GM21717 (cell line): ENCODE measurements around the gene SLC39A11.
"Not testable (repeated sequence)": the region's sequence is repeated elsewhere in the genome, so short reads cannot be mapped to it uniquely, and the experiment has no call there.

Experiments used
- ATAC-seq: cut with Tn5 transposase; IDR thresholded peaks from one replicate; pipeline ENCODE4 v1.9.1; 2021; ENCODE audit warnings: mild to moderate bottlenecking, moderate library complexity; ENCODE audit not compliant: unreplicated experiment

SLC39A11 gene, protein sequence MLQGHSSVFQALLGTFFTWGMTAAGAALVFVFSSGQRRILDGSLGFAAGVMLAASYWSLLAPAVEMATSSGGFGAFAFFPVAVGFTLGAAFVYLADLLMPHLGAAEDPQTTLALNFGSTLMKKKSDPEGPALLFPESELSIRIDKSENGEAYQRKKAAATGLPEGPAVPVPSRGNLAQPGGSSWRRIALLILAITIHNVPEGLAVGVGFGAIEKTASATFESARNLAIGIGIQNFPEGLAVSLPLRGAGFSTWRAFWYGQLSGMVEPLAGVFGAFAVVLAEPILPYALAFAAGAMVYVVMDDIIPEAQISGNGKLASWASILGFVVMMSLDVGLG

DNA sequence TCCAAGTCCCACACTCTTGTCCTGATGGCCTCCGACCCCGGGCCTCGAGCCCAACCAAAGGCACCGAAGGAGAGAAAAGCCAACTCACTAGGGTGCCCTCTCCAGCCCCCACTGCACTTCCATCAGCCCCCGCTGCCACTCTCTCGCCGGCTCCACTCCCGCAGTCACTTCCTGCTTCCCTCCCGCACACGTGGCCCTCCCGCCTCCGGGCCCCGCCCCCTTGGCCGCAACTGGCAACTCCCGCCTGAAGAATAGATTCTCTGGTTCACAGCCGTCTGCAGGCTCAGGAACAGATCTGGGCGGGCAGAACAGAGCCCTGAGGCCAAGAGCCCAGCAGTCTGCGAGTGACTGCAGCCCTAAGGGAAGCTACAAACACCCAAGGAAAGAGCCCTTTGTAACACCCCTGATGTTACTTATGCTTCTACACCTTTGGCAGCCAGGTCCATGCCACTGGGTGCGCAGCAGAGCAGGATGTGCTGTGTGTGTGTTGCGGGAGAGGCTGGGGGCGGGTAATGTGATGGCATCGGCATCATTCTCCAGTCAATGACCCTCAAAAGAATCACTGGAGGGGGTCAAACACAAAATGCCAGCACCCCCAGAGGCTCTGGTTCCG is at the start of gene SLC39A11:
Gene SLC39A11, minus strand, starts transcription at position 166 of the 613 bp plus-strand sequence. CDS start 3,924 bp downstream, outside the sequence.
- peak; percentile 97 for ATAC-seq

DNA sequence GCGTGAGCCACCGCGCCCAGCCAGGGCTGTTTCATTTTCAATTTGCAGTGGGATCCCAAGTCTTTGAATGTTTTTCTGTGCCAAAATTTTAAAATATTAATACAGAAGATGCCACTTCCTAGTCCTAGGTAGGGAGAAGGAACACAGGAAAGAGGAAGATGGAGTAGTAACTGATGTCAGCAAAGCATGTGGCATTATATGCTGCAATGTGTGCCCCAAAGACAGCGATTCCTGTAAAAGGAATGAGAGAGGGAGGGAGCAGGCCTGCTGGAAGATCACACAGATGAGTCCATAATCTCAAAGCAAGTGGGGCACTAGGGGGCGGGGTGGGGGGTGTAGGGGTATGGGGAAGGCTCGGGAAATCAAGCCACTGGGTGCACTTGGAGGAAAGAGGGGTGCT is 48.9 kb upstream of the SLC39A11 start:
- ATAC-seq = no peak

DNA sequence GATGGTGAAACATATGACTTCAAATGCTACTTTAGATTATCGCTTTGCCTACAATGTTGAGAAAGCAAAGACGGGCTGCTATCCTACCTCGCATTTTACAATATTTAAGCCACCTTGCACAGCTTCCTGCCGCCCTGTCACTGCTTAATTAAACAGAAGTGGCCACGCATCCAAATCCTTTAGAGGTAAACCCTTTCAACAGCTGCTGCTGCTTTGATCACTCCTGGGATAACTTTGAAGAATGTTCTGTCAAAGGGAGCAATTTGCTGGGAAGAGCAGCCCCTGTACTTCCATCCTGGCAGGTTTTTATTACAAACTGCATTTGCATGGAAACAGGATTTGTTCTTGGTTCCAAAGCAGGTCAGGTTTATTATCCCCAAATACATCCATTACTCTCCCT is 48.1 kb upstream of the SLC39A11 start:
- no peak for ATAC-seq

DNA sequence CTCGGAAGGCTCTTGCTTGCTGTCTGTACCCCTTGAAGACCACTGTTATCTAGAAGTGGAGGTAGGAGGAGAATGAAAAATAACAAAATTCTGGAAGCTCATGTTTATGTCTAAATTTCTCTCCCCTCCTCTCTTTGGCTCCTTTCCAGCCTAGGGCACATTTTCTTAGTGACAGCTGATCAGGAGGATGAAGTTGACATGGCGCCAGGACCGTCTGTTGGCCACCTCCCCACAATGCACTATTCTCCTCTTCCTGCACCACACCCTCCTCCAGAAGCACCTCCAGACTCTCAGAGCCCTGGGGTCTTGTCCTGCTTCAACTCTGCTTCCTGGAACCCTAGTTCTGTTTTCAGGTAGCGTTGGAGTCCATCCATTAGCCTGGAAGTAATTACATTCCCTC is 46.8 kb upstream of the SLC39A11 start:
- ATAC-seq = no peak

DNA sequence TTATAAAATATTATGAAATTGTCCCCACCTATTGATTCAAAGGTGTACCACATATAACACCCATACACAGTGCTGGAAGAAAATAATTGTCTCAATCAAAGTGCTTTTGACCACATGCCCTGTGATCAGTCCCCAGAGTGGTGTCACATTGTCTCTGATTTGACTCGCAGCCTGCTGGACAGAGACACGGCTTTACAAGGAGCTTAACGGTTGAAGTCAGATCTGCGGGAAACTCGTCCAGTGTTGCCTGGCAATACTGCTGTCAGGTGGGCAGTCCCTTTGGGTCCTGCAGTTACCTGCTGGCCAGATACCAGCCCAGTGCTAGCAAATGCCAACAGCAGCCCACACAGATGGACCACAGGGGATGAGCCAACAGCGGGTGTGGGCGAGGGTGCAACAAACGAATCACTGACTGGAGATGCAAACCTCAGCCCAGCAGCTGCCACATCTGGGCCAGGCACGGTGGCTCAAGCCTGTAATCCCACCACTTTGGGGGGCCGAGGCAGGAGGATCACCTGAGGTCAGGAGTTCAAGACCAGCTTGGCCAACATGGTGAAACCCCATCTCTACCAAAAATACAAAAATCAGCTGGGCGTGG is 46.2 kb upstream of the SLC39A11 start:
- ATAC-seq = no peak

DNA sequence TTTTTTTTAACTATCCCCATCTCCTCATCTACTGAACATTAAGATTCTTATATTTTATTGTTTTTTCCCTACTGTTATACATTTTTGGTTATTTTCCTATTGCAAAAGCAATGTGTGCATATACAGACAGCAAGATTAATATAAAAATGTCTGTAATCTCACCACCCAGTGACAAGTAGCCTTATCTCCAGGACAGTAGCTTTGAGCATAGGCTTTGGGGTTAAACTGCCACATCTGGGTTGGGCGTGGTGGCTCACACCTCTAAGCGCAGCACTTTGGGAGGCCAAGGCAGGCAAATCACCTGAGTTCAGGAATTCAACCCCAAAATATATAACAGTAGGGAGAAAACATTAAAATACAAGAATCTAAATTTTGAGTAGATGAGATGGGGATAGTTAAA is 44.9 kb upstream of the SLC39A11 start:
- ATAC-seq = no peak

DNA sequence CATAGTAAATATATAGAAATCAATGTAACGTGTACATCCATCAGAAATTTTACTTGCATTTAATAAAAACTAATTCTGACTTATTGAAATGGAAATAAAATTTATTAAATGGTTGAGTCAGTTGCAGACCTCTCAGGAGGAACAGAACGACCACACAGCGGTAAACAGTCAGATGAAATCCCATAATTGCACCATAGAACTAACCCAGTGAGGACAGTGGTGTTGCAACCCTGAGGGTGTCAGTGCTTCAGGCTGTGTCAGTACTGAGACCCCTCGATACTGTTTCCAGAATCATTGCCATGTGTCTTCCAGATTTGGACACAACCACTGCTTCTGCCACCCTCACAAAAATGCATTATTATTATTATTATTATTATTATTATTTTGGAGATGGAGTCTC is 43.3 kb upstream of the SLC39A11 start:
- ATAC-seq = no peak

DNA sequence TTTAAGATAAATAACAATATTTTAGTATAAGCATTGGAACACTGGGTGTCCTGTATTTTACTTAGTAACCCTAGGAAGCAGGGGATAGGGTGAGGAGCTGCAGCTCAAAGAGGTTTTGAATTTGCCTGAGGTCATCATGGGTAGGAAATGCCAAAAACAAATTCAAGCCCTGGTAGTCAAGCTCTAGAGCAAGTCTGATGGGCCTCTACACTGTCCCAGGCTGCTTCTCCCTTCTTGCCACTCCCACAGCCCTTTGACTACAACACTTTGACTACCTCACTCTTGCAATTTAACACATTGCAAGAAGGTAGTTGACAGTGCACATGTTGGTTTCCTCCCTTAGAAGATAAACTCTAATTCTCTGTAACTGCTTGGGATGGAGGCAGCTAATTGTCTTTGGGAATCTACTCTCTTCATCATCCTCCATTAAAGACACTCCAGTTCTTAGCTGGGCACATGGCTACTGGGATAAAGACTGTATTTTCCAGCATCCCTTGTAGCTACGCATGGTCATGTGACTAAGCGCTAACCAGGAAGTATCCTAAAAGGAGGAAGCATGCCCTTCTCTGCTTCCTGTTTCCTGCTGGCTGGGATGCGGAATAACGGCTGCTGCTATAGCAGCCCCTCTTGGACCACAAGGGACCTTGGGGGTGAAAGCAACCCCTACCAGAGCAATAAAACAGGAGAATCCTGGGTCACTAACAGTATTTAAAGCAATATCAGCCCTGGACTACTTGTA is 41.6 kb upstream of the SLC39A11 start:
- no peak for ATAC-seq

DNA sequence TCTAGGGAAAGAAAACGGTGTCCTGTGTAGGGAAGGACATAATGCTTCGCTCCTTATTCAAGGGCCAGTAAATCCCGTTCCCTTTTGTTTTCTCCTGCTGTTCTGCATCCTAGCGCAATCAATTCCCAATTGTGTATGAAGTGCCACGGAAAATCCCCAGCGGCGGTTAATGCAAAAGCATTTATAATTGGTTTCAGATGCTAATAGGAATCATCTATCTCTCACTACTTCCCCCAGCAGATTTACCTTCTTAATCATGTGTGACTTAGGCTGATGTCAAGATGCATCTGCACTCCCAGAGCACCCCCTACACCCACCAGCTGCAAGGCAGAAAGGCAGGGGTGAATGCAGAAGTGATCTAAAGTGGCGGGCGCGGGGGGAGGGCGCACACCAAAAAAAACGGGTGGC is 39.6 kb upstream of the SLC39A11 start:
- peak; percentile 58 for ATAC-seq

DNA sequence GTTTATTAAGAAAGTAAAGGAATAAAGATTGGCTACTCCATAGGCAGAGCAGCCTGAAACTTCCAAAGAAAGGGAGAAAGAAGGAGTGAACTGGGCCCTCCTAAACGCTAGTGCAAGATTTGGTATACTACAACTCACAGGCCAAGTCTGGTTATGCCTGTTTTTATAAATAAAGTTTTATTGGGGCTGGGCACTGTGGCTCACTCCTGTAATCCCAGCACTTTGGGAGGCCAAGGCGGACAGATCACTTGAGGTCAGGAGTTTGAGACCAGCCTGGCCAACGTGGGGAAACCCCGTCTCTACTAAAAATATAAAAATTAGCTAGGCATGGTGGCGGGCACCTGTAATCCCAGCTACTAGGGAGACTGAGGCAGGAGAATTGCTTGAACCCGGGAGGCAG is 39.0 kb upstream of the SLC39A11 start:
- ATAC-seq = not testable (repeated sequence)

DNA sequence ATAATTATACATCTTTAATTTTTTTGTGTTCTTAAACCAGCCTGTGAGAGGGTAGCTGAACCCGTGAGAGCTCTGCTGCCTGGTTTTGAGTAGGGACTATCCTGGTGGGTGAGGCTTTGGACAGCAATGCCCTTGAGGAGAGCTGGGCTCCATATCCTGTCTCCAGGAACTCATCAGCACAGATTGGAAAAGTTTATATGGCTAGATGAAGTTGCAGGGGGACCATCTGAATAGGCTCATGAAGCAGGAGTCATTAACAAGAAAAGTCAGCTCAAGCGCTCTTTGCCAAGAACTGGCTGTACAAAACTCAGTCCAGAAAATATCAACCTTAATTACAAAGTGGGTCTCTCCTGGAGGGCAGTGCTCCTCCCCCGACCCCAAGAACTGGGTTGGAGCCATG is 38.5 kb upstream of the SLC39A11 start:
- ATAC-seq = no peak

DNA sequence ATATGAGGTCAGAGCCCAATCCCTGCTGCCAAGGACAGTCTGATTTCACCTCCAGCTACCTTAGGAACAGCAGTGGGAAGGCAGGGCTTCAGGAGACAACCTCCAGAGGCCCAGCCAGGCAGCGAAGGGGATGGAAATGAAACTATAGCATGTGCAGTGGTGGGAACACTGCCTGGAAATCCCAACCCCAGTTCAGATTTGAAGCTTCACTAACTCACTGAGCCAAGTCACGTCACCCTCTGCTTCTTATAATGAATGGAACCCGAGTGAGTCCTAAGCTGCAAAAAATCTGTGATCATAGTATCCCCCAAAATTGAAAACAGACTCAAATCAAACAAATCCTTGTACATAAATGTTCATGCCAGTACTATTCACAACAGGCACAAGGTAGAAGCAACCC is 36.0 kb upstream of the SLC39A11 start:
- no peak for ATAC-seq

DNA sequence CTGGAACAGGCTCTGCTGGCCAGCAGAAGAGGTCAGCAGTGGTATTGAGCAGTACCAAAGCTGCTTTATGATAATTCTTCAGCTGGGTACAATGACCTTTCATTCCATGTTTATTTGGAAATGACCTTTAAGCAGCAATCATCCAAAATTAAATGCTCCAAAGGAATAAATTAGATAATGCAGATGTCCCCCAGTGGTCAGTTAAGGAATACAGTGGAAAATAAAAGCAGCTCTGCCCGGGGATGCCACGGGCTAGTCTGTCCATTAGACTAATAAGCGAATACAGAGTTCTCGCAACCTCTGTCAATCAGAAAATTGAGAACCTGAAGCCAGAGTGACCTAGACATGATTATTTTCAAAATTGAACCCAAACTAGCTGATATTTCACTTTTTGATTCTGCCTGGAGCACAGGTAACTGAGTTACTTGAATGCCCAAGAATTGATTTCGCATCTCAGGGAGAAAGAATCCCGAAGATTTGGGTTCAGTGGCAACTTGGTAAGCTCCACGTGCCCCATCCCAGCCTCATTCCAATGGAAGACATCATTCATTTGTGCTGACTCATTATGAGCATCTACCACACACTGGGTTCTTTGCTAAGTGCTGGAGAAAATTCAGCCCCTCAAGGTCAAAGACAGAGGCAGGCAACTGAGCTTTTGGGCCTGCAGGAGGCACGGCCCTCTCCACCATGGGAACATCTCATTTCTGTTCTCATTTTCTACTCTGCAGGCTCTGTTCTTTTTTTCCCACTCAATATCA is 34.4 kb upstream of the SLC39A11 start:
- ATAC-seq = no peak

DNA sequence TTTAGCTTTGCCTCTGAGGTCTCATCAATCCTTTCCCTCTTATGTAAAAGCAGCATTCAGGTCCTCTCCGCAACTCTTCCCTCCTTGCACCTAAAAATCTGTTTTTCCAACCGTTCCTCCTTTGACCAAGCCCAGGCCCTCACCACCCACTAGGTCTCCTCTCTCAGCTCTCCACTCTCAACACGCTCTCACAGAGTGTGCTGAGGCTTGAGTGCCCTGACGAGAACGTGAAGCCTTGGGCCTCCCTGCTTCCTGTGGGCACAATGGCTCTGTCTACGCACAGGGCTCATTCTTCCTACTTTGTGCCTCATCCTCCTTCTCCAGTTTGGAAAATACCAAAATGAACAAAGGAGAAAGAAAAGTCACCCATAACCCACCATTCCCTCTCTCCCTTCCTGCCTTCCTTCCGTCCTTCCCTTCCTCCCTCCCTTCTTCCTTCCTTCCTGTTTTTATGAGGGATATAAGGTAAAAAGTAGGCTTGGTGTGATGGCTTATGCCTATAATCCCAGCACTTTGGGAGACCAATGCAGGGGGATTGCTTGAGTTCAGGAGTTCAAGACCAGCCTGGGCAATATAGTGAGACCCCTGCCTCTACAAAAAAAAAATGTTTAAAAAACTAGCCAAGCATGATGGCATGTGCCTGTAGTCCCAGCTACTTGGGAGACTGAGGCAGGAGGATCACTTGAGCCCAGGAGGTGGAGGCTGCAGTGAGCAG is 31.3 kb upstream of the SLC39A11 start:
- ATAC-seq = no peak

DNA sequence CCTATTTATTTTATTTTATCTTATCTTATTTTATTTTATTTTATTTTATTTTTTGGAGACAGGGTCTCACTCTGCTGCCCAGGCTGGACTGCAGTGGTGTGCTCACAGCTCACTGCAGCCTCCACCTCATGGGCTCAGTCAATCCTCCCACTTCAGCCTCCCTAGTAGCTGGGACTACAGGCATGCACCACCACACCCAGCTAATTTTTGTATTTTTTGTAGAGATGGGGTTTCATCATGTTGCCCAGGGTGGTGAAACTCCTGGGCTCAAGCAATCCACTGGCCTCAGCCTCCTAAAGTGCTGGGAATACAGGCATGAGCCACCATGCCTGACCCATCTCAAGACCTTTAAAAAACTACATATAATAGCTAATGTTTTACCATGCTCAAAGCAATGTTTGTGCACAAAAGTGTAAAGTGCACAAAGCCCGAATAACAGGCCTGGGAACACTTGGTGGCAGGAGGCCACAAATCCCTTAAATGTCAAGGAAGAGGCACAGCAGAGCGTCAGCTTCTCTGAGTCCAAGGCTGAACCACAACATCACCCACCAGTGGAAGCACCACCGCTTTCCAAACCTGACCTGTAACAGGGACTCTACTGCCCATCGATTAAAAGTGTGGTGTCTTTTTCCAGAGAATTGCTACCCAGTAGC is 30.6 kb upstream of the SLC39A11 start:
- no peak for ATAC-seq

DNA sequence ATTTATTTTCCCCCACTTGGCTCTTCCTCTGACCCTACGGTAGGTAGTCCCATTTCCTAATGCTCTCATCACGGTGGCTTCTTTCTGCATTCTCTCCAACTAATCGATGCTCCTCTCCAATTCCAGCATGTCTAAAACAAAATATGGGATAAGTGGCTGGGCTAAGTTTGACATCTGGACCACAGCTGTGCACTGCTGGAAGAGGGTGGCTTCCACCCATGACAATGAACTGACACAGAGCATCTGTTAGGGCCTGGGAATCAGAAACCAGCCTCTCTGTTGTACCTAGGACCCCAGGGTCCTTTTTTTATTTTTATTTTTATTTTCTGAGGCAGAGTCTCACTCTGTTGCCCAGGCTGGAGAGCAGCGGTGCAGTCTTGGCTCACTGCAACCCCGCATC is 29.0 kb upstream of the SLC39A11 start:
- ATAC-seq = no peak

DNA sequence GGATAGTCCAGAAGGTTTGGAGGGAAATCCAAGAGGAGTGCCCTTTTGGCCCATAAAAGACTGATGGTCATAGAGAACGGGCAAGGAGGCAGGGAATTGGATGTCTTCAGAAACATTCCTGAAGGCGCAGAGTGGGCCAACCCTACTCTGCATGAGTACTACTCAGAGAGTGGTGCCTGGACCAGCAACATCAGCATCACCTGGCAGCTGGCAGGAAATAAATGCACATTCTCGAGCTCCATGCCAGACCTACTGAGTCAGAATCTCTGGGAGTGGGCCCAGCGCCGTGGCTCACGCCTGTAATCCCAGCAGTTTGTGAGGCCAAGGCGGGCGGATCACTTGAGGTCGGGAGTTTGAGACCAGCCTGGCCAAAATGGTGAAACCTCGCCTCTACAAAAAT is 27.1 kb upstream of the SLC39A11 start:
- no peak for ATAC-seq

DNA sequence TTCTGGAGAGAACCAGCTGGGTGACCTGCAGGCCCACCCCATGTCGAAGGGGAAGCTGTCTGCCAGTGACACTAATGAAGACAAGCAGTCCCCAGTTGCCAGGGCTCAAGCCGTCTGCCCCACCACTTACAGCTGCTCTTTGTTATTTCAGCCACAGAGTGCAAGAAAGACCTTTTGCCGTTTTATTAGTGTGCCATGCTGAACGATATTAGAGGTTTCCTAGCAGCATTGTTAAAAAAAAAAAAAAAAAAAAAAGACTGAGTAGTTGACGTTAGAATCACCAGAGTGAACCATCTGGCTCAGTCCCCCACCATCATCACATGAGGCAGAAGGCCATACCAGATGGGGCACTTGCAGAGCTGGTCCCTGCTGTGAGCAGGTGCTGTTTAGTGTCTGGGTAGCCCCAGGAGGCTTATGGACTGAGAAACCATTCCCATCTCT is 26.5 kb upstream of the SLC39A11 start:
- no peak for ATAC-seq

DNA sequence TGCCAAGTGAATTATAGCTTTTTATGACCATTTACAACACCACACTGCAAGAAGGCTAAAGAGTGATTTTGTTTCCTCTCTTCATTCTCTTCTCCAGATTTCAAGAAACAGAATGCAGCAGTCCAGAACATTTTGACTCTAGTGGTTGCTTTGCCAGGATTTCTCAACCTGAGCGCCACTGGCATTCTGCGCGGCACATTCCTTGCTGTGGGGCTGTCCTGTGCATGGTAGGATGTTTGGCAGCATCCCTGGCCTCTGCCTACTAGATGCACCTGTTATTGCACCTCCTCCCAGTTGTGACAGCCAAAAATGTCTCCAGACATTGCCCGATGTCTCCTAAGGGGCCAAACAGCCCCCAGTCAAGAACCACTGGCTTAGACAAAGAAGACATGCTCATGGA is 25.7 kb upstream of the SLC39A11 start:
- no peak for ATAC-seq

DNA sequence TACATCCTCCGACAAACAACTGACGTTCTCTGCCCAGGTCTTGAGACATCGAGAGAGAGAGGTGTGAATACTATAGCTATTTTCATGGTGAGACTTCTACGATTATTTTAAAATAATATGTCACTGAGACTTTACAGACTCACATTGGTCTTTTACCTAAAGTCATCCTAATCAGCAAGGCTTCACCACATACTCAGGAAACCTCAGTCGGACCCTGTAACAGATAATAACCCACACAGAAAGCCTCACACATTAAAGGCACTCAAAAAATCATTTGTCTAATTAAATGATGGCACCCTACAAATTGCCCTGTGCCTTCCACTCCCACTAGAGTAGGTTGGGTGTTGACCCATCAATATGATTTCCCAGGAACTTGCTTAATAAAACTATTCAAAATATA is 19.8 kb upstream of the SLC39A11 start:
- ATAC-seq = no peak
